Kidney capillary endothelial cell (primary cell): ENCODE results near the gene PKN1.

ENCODE experiments used
- DNase-seq: peaks from one replicate; pipeline ENCODE4 v3.0.0-alpha.2; 2018; ENCODE audit warnings: low spot score

Gene PKN1

DNA sequence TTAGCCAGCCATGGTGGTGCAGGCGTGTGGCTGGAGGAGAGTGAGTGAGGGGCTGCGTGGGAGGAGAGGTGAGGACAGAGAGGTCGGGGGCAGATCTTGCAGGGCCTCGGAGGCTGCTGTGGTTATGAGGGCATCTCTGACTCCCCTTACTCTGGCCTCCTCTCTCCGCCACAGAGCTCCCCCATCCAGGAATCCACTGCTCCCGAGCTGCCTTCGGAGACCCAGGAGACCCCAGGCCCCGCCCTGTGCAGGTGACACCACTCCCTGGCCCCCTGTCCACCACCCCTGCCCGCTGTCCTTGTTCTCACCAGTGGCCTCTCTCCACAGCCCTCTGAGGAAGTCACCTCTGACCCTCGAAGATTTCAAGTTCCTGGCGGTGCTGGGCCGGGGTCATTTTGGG is 34.3 kb downstream of the PKN1 start:
- no peak for DNase-seq

DNA sequence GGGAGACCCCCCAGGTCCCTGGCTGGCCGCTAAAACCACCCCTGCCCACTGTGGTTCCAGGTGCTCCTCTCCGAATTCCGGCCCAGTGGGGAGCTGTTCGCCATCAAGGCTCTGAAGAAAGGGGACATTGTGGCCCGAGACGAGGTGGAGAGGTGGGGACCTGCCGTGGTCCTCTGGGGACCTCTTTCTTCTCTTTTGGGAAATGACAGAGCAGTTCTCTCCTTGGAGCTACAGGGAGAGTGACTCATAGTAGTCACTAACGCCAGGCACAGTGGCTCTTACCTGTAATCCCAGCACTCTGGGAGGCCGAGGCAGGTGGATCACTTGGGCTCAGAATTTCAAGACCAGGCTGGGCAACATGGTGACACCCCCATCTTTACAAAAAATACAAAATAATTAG is 34.7 kb downstream of the PKN1 start:
- no peak for DNase-seq

DNA sequence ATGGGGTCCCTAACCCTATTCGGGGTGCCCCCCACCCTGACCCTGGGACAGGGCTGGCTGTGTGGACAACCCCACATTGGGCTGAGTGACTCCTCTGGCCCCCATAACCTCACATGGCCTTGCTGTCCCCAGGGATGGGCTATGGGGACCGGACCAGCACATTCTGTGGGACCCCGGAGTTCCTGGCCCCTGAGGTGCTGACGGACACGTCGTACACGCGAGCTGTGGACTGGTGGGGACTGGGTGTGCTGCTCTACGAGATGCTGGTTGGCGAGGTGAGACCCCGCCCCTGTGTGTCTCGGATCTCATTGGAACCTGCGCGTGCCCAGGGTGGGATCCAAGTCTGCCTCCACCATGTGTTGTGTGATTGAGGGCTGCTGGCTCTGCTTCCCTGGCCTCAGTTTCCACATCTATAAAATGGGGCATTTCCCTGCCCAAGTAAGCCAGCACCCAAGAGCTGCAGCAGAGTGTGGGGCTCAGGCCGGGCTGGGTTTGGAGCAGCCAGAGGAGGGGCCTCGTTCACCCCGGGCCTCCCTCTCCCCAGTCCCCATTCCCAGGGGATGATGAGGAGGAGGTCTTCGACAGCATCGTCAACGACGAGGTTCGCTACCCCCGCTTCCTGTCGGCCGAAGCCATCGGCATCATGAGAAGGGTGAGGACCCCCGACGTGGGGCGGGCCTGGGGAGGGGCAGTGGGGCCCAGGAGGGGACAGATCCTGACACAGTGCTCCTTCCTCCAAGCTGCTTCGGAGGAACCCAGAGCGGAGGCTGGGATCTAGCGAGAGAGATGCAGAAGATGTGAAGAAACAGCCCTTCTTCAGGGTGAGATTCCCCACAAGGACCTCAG is 37.1 kb downstream of the PKN1 start:
- no peak for DNase-seq

DNA sequence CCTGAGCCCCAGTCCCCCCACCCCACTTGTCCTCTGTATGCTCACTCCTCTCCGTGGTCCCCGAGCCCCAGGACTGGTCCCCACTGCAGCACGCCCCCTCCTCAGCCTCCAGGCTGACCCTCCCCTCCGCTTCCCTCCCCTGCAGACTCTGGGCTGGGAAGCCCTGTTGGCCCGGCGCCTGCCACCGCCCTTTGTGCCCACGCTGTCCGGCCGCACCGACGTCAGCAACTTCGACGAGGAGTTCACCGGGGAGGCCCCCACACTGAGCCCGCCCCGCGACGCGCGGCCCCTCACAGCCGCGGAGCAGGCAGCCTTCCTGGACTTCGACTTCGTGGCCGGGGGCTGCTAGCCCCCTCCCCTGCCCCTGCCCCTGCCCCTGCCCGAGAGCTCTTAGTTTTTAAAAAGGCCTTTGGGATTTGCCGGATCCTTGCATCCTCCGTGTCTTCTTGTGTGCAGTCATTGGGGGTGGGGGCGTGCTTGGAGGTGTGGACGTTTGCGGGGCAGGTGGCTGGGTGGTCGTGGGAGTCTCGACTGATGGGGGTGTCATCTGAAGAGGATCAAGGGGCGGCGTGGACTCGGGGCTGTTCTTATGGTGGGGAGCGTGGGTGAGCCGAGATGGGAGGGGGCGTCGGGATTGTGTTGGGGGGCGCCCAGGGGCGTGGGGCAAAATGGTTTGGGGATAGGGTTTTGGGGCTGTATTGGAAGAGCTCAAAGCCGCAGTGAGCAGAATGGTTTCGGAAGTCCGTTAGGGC is 38.5 kb downstream of the PKN1 start:
- no peak for DNase-seq

DNA sequence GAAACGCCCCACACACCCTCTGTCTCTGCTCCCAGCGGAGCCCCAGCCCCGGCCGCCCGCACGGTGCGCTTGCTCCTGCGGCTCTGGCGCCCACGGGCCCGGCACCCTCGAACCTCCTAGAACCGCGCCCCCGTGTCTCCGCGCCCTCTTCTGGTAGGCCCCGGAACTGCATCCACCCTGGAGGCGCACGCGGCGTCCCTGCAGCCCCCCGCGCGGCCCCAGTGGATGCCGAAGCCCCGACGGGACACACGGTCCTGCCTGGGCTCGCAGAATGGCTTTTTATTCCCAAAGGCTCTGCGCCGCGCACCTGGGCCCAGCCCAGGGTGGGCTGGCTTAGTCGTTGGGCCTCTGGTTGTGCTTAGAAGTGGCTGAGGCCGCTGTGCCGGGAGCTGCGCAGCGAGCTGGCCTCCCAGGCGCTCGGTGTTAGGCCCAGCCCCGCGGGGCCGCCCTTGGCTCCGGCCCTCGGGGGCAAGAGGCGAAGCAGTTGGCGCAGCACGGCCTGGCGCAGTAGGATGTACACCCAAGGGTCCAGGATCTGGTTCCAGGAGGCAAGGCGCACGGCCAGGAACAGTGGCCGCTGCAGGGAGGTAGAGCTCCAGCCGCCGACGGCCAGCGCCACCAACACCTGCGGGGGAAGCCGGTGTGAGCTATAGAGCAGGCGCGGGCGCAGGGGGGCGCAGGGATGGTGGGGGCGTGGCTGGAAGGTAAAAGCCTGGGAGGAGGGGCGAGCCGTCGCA is 39.3 kb downstream of the PKN1 start:
- DNase-seq = peak; percentile 32

GRCh38 chr19:14473073-14473977 is 40.2 kb downstream of the PKN1 start:
- peak; percentile 22 for DNase-seq

- DNase-seq = peak; percentile 26
These were observed 41.0 kb downstream of the PKN1 start for GRCh38 chr19:14473978-14474578.

- no peak for DNase-seq
These were observed 41.7 kb downstream of the PKN1 start for GRCh38 chr19:14474827-14475226.

DNA sequence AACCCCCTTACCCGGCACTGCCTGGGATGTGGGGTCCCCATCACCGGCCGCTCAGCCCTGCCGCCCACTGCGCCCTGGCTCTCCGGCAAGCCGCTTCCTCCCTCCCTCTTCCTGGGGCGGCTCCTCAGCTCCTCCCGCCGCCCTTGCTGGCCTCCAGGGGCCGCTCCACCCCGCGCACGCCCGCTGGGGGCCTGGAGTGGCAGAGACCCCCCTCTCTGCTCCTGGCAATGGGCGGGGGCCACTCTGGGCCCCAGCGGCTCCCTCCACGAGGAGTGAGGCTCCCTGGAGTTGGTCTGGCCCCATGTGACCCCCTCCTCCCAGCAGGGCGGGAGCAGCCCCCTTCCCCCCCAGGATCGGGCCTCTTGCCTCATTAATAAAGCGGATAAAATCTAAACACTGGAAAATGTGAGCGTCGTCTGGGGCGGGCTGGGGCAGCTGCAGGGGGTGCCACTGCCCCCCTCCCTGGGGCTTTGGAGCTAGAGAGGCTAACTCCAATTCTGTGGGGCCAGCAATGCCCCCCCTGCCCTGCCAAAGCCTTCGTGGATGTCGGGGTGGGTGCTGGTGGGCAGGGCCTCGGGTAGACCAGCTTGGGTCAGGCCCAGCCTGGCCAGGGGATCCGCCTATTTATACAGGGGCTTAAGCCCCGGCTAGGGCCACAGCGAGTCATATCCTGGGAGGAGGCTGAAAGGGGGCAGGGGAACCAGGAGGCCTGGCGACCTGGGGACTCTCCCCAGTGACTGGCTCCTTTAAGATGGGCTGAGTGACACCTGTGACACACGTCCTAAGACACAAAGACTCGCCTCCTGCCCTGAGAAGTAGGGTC is 42.4 kb downstream of the PKN1 start, which contains the start of gene PTGER1:
Gene PTGER1 (minus strand): TSS at position 104 of the 823 bp plus-strand sequence. CDS start 1,034 bp downstream, outside the sequence.
- no peak for DNase-seq

DNA sequence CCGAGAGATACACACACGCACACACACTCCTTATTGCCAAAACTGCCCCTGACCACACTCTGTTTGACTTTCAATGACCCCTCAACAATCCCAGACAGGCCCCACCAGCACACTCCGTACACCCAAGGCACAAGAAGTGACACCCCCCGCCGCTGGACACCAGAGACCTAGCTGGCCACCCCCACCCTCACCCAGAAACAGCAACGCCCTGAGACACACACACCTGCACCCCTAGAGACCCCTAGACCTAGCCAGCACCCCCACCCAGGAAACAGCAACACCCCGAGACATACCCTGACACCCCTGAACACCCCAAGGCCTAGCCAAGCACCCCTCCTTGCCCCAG is 43.2 kb downstream of the PKN1 start:
- no peak for DNase-seq

GRCh38 chr19:14476673-14477401 is 43.7 kb downstream of the PKN1 start:
- no peak for DNase-seq

DNA sequence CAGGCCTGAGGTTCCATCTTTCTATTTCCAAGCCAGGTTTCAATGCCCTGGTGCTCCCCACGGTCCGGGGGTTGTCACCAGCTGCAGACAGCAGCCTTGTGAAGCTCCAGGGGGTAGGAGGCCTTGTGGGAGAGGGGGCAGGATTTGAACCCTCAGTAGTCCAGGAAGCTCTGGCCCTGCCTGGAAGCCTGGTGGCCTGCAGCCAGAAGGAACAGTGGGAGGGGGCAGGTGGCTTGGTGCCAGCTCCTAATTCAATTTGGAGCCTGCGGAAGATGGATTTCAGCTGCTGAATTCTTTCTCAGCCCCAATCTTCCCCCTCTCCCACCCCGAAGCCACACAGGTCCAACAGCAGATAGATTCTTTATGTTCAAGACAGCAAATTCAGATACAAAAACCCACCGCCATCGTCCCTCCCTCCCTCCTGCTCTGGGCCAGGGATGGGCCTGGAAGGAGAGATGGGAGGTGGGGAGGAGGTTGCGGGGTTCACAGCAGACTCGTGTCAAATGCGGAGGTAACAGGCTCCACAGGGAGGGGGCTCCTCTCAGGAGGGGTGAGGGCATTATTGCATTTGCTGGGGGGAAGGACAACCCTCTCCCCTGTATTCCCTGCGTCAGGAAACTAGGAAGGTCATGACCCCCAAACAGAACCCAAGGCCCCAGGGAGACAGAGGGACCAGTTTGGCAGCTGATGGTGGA is 44.5 kb downstream of the PKN1 start:
- DNase-seq = no peak

GRCh38 chr19:14478113-14478545 is 45.0 kb downstream of the PKN1 start:
- no peak for DNase-seq

GRCh38 chr19:14479309-14479974 is 46.3 kb downstream of the PKN1 start:
- no peak for DNase-seq

DNA sequence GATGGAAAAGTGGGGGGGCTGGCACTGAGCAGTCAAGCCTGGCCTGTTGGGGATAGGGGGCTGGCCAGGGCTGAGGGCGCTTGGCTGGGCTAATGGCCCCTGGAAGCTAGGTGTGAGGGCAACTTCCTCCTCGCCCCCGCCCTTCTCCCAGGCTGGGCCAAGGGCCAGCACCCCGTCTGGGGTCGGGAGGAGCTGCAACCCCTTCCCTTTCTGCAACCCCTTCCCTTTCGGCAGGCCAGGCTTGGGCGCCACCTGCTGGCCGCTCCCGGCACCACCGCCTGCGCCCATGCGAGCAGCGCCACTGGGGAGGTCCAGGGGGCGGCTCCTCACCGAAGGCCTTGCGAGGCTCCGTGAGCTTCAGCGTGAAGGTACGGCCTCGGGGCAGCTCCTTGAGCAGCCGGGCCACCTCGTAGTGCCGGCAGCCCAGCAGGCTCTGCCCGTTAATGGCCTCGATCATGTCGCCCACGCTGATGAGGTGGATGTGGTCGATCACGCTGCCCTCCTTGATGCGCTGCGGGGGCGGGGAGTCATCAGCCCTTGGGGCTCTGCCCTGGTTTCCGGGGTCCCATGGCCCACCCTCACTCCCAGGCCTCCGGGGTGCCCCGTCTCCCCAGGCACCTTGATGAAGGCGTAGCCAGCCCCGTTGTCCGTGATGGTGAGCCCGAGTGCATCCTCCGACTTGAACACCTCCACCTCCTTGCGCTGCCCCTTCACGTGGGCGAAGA is 47.0 kb downstream of the PKN1 start:
- DNase-seq = peak; percentile 37

DNA sequence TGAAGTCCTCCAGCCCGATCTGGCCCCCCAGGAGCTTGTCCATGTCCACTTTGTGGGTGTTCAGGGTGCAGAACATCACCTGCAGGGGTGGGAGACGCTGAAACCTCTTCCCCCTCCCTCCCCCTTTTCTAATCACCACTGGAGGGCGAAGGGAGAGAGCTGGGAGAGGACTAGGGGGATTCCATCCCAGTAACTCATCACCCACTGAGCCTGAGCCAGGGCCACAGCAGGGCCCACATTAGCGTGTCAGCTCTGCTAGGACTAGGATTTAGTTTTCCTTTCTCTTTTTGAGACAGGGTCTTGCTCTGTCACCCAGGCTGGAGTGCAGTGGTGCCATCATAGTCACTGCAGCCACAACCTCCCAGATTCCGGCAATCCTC is 47.6 kb downstream of the PKN1 start:
- no peak for DNase-seq

GRCh38 chr19:14482172-14482941 is 49.3 kb downstream of the PKN1 start:
- no peak for DNase-seq
